K562 (cell line): ENCODE data around the gene SCMH1. TPM values are rescaled to one million over a fixed set of nuclear protein-coding genes. Genes with fewer than 3 reads are reported as not detected.

Experiments used
- C11orf30 ChIP-seq: fragments of 450-650 bp; IDR thresholded peaks from 2 replicates; pipeline ENCODE4 v1.6.1; 2016; ENCODE audit warnings: low read depth, mild to moderate bottlenecking
- CLOCK ChIP-seq: fragments of 250-450 bp; sonication (Bioruptor Pico); IDR thresholded peaks from 2 replicates; pipeline ENCODE4 v1.4.0; 2020; ENCODE audit warnings: mild to moderate bottlenecking, moderate library complexity, borderline replicate concordance
- CTCF ChIP-seq, 3 experiments: IDR thresholded peaks in 2 of 3; conservative IDR thresholded peaks in 1 of 3; 2 replicates each; pipeline ENCODE4 v1.5.1; 2011 to 2012; ENCODE audit warnings: low read length in 3 of 3, mild to moderate bottlenecking in 3 of 3, control low read depth in 2 of 3, improper control_type of control experiment in 1 of 3, inconsistent platforms in 1 of 3, low read depth in 1 of 3, mixed read lengths in 1 of 3, moderate library complexity in 1 of 3; ENCODE audit not compliant: insufficient read depth in 2 of 3
- NFIX ChIP-seq: fragments of 250-450 bp; sonication (Bioruptor Pico); IDR thresholded peaks from 2 replicates; pipeline ENCODE4 v1.4.0; 2020; ENCODE audit warnings: low read depth, mild to moderate bottlenecking, moderate library complexity
- NKRF ChIP-seq: fragments of 450-650 bp; IDR thresholded peaks from 2 replicates; pipeline ENCODE4 v1.6.1; 2016; ENCODE audit warnings: borderline replicate concordance
- POLR2H ChIP-seq: IDR thresholded peaks from 2 replicates; pipeline ENCODE4 v1.6.1; 2016; ENCODE audit warnings: missing genetic modification characterization, low read depth, mild to moderate bottlenecking, control low read depth, missing compliant biosample characterization, moderate library complexity
- SAP30 ChIP-seq: fragments of 200-600 bp; sonication (generic); IDR thresholded peaks from 2 replicates; pipeline ENCODE4 v1.6.1; 2012; ENCODE audit warnings: borderline replicate concordance, low read depth, mild to moderate bottlenecking, moderate library complexity, low read length, control low read depth, inconsistent platforms; ENCODE audit not compliant: insufficient read depth, poor library complexity, severe bottlenecking
- TFAP4 ChIP-seq: sonication (generic); formaldehyde crosslinking; IDR thresholded peaks from 2 replicates; pipeline ENCODE4 v1.8.0; 2022; ENCODE audit warnings: missing genetic modification reagents, mild to moderate bottlenecking, moderate library complexity, borderline replicate concordance
- THAP7 ChIP-seq: fragments of 250-450 bp; sonication (Bioruptor Pico); IDR thresholded peaks from 2 replicates; pipeline ENCODE4 v1.5.0; 2021
- ZFP30 ChIP-seq: fragments of 250-450 bp; sonication (Bioruptor Pico); IDR thresholded peaks from 2 replicates; pipeline ENCODE4 v1.8.0; 2022; ENCODE audit warnings: moderate library complexity, mild to moderate bottlenecking, inconsistent platforms, borderline replicate concordance
- ZNF184 ChIP-seq: sonication (generic); formaldehyde crosslinking; IDR thresholded peaks from 2 replicates; pipeline ENCODE4 v1.5.0; 2020; ENCODE audit warnings: missing genetic modification reagents
- ZNF507 ChIP-seq: conservative IDR thresholded peaks from 2 replicates; pipeline ENCODE4 v1.6.1; 2017; ENCODE audit warnings: missing genetic modification characterization, missing compliant biosample characterization
- polyA plus RNA-seq, 8 experiments: library from polyadenylated mRNA; depleted of rRNA in 4 of 8; stranded (reverse) in 5 of 8; unstranded in 3 of 8; fragments of >200 nt; fragmentation: Nextera tagmentation in 2 of 8; fragmentation: Illumina TruSeq in 1 of 8; extraction: Ambion mirVana in 2 of 8; extraction: Trizol in 1 of 8; gene quantifications; 2 replicates each; pipeline versions ENCODE4 v1.2.1 to v1.2.3, GENCODE V29; 2011 to 2014; ENCODE audit warnings: inconsistent platforms in 1 of 8, missing spikeins in 1 of 8
- total RNA-seq, 7 experiments: library from RNA; depleted of rRNA in 6 of 7; stranded (reverse); fragments of >200 nt in 6 of 7; fragmentation: Illumina TruSeq in 2 of 7; extraction: Trizol in 2 of 7; gene quantifications; 2 replicates each; pipeline versions ENCODE4 v1.2.1 to v1.2.3, GENCODE V29; 2011 to 2021; ENCODE audit warnings: low replicate concordance in 1 of 7
- TF ChIP-seq, protein P1 (sequence below): fragments of 450-650 bp; IDR thresholded peaks from one replicate; pipeline ENCODE4 v1.6.1; 2018; ENCODE audit warnings: mild to moderate bottlenecking, moderate library complexity; ENCODE audit not compliant: partially characterized antibody
- TF ChIP-seq, protein P2 (sequence below): sonication (generic); IDR thresholded peaks from 2 replicates; pipeline ENCODE4 v1.6.1; 2016

The SCMH1 gene
- total and polyA plus RNA-seq, 9 of the 15 experiments (the other 6 are each of a cell fraction or from before 2014, with no cell fraction given): 8.5 to 37.0 (median 26.8) TPM

- TF ChIP-seq ZFP30 (CRISPR knock-in tag) (no peak), SAP30 (no peak), ZNF507 (no peak), THAP7 (CRISPR knock-in tag) (no peak), NKRF (no peak), CTCF (IDR thresholded peaks at IDR 0.05 in 2 of 3, conservative IDR thresholded peaks at IDR 0.05 in 1 of 3; ENCODE audit: insufficient read depth in 2 of 3, low read depth in 1 of 3, low read length in 3 of 3) (peak in 2 of 3 experiments; percentile 17 to 43; a peak in 2 of 6 replicates), POLR2H (tag) (no peak), C11orf30 (no peak), NFIX (no peak), ZNF184 (CRISPR knock-in tag) (no peak), TFAP4 (CRISPR knock-in tag) (no peak), CLOCK (CRISPR knock-in tag) (no peak)
- TF ChIP-seq, protein P1, sequence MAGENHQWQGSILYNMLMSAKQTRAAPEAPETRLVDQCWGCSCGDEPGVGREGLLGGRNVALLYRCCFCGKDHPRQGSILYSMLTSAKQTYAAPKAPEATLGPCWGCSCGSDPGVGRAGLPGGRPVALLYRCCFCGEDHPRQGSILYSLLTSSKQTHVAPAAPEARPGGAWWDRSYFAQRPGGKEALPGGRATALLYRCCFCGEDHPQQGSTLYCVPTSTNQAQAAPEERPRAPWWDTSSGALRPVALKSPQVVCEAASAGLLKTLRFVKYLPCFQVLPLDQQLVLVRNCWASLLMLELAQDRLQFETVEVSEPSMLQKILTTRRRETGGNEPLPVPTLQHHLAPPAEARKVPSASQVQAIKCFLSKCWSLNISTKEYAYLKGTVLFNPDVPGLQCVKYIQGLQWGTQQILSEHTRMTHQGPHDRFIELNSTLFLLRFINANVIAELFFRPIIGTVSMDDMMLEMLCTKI: no peak
- TF ChIP-seq, protein P2, sequence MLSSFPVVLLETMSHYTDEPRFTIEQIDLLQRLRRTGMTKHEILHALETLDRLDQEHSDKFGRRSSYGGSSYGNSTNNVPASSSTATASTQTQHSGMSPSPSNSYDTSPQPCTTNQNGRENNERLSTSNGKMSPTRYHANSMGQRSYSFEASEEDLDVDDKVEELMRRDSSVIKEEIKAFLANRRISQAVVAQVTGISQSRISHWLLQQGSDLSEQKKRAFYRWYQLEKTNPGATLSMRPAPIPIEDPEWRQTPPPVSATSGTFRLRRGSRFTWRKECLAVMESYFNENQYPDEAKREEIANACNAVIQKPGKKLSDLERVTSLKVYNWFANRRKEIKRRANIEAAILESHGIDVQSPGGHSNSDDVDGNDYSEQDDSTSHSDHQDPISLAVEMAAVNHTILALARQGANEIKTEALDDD: peak; percentile 92
Observed at GRCh38 chr1:41239988-41240610, 2.0 kb downstream of the SCMH1 start (continued).
